WI38 (cell line): ENCODE data around the gene QPCT.

ENCODE experiments used
- H3K4me3 ChIP-seq: 2 replicates; pipeline ENCODE4 v1.5.1; 2011; ENCODE audit warnings: low read depth, mild to moderate bottlenecking, control low read depth, low read length
- TF ChIP-seq, protein P1 (sequence below): IDR thresholded peaks from 2 replicates; pipeline ENCODE4 v1.5.1; 2012; ENCODE audit warnings: low read depth, mild to moderate bottlenecking, control low read depth, low read length

The QPCT gene

GRCh38 chr2:37349231-37349860, 4.9 kb downstream of the QPCT start:
- TF ChIP-seq, protein P1, sequence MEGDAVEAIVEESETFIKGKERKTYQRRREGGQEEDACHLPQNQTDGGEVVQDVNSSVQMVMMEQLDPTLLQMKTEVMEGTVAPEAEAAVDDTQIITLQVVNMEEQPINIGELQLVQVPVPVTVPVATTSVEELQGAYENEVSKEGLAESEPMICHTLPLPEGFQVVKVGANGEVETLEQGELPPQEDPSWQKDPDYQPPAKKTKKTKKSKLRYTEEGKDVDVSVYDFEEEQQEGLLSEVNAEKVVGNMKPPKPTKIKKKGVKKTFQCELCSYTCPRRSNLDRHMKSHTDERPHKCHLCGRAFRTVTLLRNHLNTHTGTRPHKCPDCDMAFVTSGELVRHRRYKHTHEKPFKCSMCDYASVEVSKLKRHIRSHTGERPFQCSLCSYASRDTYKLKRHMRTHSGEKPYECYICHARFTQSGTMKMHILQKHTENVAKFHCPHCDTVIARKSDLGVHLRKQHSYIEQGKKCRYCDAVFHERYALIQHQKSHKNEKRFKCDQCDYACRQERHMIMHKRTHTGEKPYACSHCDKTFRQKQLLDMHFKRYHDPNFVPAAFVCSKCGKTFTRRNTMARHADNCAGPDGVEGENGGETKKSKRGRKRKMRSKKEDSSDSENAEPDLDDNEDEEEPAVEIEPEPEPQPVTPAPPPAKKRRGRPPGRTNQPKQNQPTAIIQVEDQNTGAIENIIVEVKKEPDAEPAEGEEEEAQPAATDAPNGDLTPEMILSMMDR = no peak
- H3K4me3 ChIP-seq = no peak overlapping the region

GRCh38 chr2:37350034-37350433, 5.6 kb downstream of the QPCT start:
- TF ChIP-seq, protein P1 = no peak
- H3K4me3 ChIP-seq = no peak overlapping the region

DNA sequence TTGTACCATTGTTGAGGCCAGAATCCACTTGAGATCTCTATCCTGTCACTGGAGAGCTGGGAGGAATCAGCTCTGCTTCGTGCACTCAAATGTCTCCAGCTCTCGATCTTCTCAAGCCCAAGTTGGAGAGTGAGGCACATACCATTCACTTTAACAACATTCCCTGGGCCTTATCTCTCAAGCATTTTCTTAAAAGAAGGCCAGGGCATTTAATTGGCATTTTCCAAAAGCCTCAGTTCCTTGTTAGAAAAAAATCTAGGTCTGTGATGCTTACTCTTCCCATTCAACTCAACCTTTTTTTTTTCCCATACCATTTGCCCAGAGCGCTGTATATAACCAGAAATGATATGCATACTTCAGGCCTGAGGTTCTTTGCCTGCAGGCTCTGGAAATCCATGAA, 10.1 kb downstream of the QPCT start:
- no peak overlapping the region for H3K4me3 ChIP-seq
- TF ChIP-seq, protein P1 = no peak

- H3K4me3 ChIP-seq = no peak overlapping the region
- TF ChIP-seq, protein P1 = no peak
These were observed 11.3 kb downstream of the QPCT start for GRCh38 chr2:37355735-37356134.

- TF ChIP-seq, protein P1 = no peak
These were observed 11.9 kb downstream of the QPCT start for GRCh38 chr2:37356299-37356698.

DNA sequence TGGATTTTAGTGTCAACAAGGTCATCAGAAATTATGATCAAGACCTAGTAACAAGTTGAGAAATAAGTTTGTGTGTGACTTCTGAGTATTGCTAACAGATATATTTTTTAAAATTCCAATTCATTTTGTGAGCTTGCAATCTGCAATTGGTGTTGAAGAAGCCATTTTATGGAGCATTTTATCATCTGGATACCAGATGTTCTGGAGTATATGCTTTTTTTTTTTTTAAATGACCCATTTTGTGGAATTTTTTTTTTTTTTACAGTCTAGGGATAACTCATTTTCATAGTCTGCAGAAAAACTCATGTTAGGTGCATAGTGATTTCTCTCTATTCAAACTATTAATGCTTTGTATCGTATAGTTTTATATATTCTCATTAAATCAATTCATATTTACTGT, 12.6 kb downstream of the QPCT start:
- TF ChIP-seq, protein P1 = no peak
- H3K4me3 ChIP-seq = no peak overlapping the region

More at GRCh38 chr2:37356299-37356698, 11.9 kb downstream of the QPCT start:
- no peak overlapping the region for H3K4me3 ChIP-seq

DNA sequence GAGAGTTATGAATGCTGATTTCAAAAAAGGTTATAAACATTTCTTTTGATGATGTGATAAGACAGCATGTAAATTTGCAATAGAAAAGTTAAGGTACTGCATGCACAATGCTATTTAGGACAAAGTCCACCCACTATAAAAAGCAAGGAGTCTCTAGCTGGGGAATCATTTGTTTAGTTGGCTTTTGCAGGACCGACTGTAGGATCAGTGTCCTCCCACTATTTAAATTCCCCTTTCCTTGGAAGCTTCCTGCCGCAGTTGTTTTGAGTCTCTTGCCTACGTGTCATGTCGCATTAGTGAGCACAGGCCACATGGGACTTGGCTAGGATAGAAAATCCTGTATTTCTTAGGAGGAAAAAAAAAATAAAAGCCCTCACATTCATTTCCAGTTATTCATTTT, 13.1 kb downstream of the QPCT start:
- TF ChIP-seq, protein P1 = no peak
- H3K4me3 ChIP-seq = no peak overlapping the region
